HepG2 (cell line): Measurements from ENCODE around the gene MAP2K1. TPM values are rescaled to one million over a fixed set of nuclear protein-coding genes. Genes with fewer than 3 reads are reported as not detected.

ENCODE experiments used
- BRF2 ChIP-seq: sonication (generic); formaldehyde crosslinking; IDR thresholded peaks from 2 replicates; pipeline ENCODE4 v1.8.1; 2022; ENCODE audit warnings: mild to moderate bottlenecking, missing genetic modification reagents
- CREB1 ChIP-seq, 2 experiments: fragments of 450-650 bp in 1 of 2; IDR thresholded peaks; 2 replicates each; pipeline ENCODE4 v1.6.1; 2016 to 2017; ENCODE audit warnings: control low read depth in 1 of 2, mild to moderate bottlenecking in 1 of 2, missing compliant biosample characterization in 1 of 2, missing genetic modification characterization in 1 of 2
- CREM ChIP-seq, 2 experiments: sonication (generic) in 1 of 2; formaldehyde crosslinking in 1 of 2; IDR thresholded peaks; 2 replicates each; pipeline versions ENCODE4 v1.4.0 to v1.6.1; 2016 to 2020; ENCODE audit warnings: antibody characterized with exemption in 1 of 2, mild to moderate bottlenecking in 1 of 2, missing genetic modification reagents in 1 of 2
- E2F1 ChIP-seq: sonication (generic); formaldehyde crosslinking; IDR thresholded peaks from 2 replicates; pipeline ENCODE4 v1.5.0; 2020; ENCODE audit warnings: missing genetic modification reagents
- GLI4 ChIP-seq: sonication (generic); formaldehyde crosslinking; IDR thresholded peaks from 2 replicates; pipeline ENCODE4 v1.5.1; 2020; ENCODE audit warnings: missing genetic modification reagents, mild to moderate bottlenecking, moderate library complexity, borderline replicate concordance
- HDAC1 ChIP-seq: sonication (generic); formaldehyde crosslinking; IDR thresholded peaks from 2 replicates; pipeline ENCODE4 v1.5.1; 2020; ENCODE audit warnings: mild to moderate bottlenecking, missing genetic modification reagents
- MIXL1 ChIP-seq: IDR thresholded peaks from 2 replicates; pipeline ENCODE4 v1.6.1; 2016
- MTA1 ChIP-seq: sonication (generic); formaldehyde crosslinking; IDR thresholded peaks from 2 replicates; pipeline ENCODE4 v1.4.0; 2020; ENCODE audit warnings: missing genetic modification reagents, mild to moderate bottlenecking, borderline replicate concordance
- MXD1 ChIP-seq: sonication (generic); formaldehyde crosslinking; IDR thresholded peaks from 2 replicates; pipeline ENCODE4 v1.4.0; 2020; ENCODE audit warnings: mild to moderate bottlenecking, missing genetic modification reagents
- PAX8 ChIP-seq: sonication (generic); formaldehyde crosslinking; IDR thresholded peaks from 2 replicates; pipeline ENCODE4 v1.8.0; 2022; ENCODE audit warnings: mild to moderate bottlenecking, missing genetic modification reagents, borderline replicate concordance
- PHB2 ChIP-seq: fragments of 450-650 bp; IDR thresholded peaks from 2 replicates; pipeline ENCODE4 v1.6.1; 2018; ENCODE audit not compliant: partially characterized antibody
- SMYD3 ChIP-seq: sonication (generic); formaldehyde crosslinking; IDR thresholded peaks from 2 replicates; pipeline ENCODE4 v1.8.1; 2023; ENCODE audit warnings: mild to moderate bottlenecking, missing genetic modification reagents
- SOX6 ChIP-seq, 2 experiments: fragments of 450-650 bp in 1 of 2; sonication (generic) in 1 of 2; formaldehyde crosslinking in 1 of 2; IDR thresholded peaks; 2 replicates each; pipeline versions ENCODE4 v1.4.0 to v1.6.1; 2017 to 2020; ENCODE audit warnings: antibody characterized with exemption in 1 of 2, mild to moderate bottlenecking in 1 of 2, missing genetic modification reagents in 1 of 2
- TMF1 ChIP-seq: sonication (generic); formaldehyde crosslinking; IDR thresholded peaks from 2 replicates; pipeline ENCODE4 v1.8.1; 2022; ENCODE audit warnings: low read depth, missing genetic modification reagents
- ZNF12 ChIP-seq: sonication (generic); formaldehyde crosslinking; IDR thresholded peaks from 2 replicates; pipeline ENCODE4 v1.5.0; 2020; ENCODE audit warnings: missing genetic modification reagents
- ZNF331 ChIP-seq: sonication (generic); formaldehyde crosslinking; IDR thresholded peaks from 2 replicates; pipeline ENCODE4 v1.4.0; 2020; ENCODE audit warnings: missing genetic modification reagents
- ZNF333 ChIP-seq: sonication (generic); formaldehyde crosslinking; IDR thresholded peaks from 2 replicates; pipeline ENCODE4 v1.4.0; 2020; ENCODE audit warnings: mild to moderate bottlenecking, missing genetic modification reagents, borderline replicate concordance
- ZNF350 ChIP-seq: sonication (generic); formaldehyde crosslinking; IDR thresholded peaks from 2 replicates; pipeline ENCODE4 v1.4.0; 2020; ENCODE audit warnings: mild to moderate bottlenecking, low read depth, missing genetic modification reagents, borderline replicate concordance
- ZNF510 ChIP-seq: sonication (generic); formaldehyde crosslinking; IDR thresholded peaks from 2 replicates; pipeline ENCODE4 v1.4.0; 2020; ENCODE audit warnings: low read depth, mild to moderate bottlenecking, missing genetic modification reagents
- ZNF547 ChIP-seq: sonication (generic); formaldehyde crosslinking; IDR thresholded peaks from 2 replicates; pipeline ENCODE4 v1.5.1; 2020; ENCODE audit warnings: mild to moderate bottlenecking, missing genetic modification reagents
- ZNF577 ChIP-seq: sonication (generic); formaldehyde crosslinking; IDR thresholded peaks from 2 replicates; pipeline ENCODE4 v1.4.0; 2020; ENCODE audit warnings: mild to moderate bottlenecking, low read depth, missing genetic modification reagents, borderline replicate concordance
- ZNF619 ChIP-seq: sonication (generic); formaldehyde crosslinking; IDR thresholded peaks from 2 replicates; pipeline ENCODE4 v1.4.0; 2020; ENCODE audit warnings: mild to moderate bottlenecking, missing genetic modification reagents
- ZNF780A ChIP-seq: sonication (generic); formaldehyde crosslinking; IDR thresholded peaks from 2 replicates; pipeline ENCODE4 v1.8.0; 2022; ENCODE audit warnings: mild to moderate bottlenecking, missing genetic modification reagents, moderate library complexity
- ZNF788 ChIP-seq: sonication (generic); formaldehyde crosslinking; IDR thresholded peaks from 2 replicates; pipeline ENCODE4 v1.5.0; 2020; ENCODE audit warnings: mild to moderate bottlenecking, missing genetic modification reagents, borderline replicate concordance
- polyA plus RNA-seq, 8 experiments: library from polyadenylated mRNA; depleted of rRNA in 3 of 8; stranded (reverse) in 7 of 8; unstranded in 1 of 8; fragments of >200 nt; fragmentation: Illumina TruSeq in 4 of 8; extraction: Trizol in 4 of 8; gene quantifications; 2 replicates each; pipeline versions ENCODE4 v1.2.1 to v1.2.3, GENCODE V29; 2011 to 2016; ENCODE audit warnings: low read depth in 4 of 8, missing spikeins in 1 of 8, mixed read lengths in 1 of 8; ENCODE audit not compliant: insufficient read depth in 1 of 8
- total RNA-seq, 5 experiments: library from RNA; depleted of rRNA; stranded (reverse); fragments of >200 nt; fragmentation: Illumina TruSeq; extraction: Trizol; gene quantifications; 2 replicates each; pipeline ENCODE4 v1.2.3, GENCODE V29; 2016; ENCODE audit warnings: low read depth in 1 of 5

The MAP2K1 gene
- total and polyA plus RNA-seq, 2 of the 13 experiments (the other 11 are each of a cell fraction or from before 2014, with no cell fraction given): 24.1 to 49.2 TPM

GRCh38 chr15:66356359-66357236, 30.1 kb upstream of the MAP2K1 start, which contains the start of gene TIPIN (continued):
- TF ChIP-seq BRF2 (CRISPR knock-in tag): peak; percentile 71; the same call in 1 of the 2 replicates
- peak; percentile 62; the same call in 1 of the 2 replicates for TF ChIP-seq ZNF331
- peak; percentile 71 for TF ChIP-seq CREM (IDR thresholded peaks at IDR 0.05)
- TF ChIP-seq CREM (CRISPR knock-in tag; IDR thresholded peaks at IDR 0.05): 0 out of 2 replicates have a peak, but pooled peaks have one; percentile 48
- peak; percentile 77; the same call in 1 of the 2 replicates for TF ChIP-seq ZNF350
- peak; percentile 99 for TF ChIP-seq E2F1 (CRISPR knock-in tag)
- TF ChIP-seq TMF1 (CRISPR knock-in tag): peak; percentile 90
- TF ChIP-seq GLI4 (CRISPR knock-in tag): 0 out of 2 replicates have a peak, but pooled peaks have one; percentile 47
- TF ChIP-seq PAX8 (CRISPR knock-in tag): peak; percentile 68; the same call in 1 of the 2 replicates
- peak; percentile 52; the same call in 1 of the 2 replicates for TF ChIP-seq CREB1 (IDR thresholded peaks at IDR 0.05)
- TF ChIP-seq CREB1 (CRISPR knock-in tag; IDR thresholded peaks at IDR 0.05): peak; percentile 79
- peak; percentile 96 for TF ChIP-seq HDAC1 (CRISPR knock-in tag)
- TF ChIP-seq MIXL1: no peak
- peak; percentile 86 for TF ChIP-seq ZNF547 (CRISPR knock-in tag)
- peak; percentile 41; the same call in 1 of the 2 replicates for TF ChIP-seq MXD1
- TF ChIP-seq ZNF12 (CRISPR knock-in tag): 0 out of 2 replicates have a peak, but pooled peaks have one; percentile 15
- TF ChIP-seq ZNF619: peak; percentile 35; the same call in 1 of the 2 replicates
- TF ChIP-seq SMYD3 (CRISPR knock-in tag): 0 out of 2 replicates have a peak, but pooled peaks have one; percentile 58
- no peak for TF ChIP-seq ZNF780A
- peak; percentile 95; the same call in 1 of the 2 replicates for TF ChIP-seq ZNF510 (CRISPR knock-in tag)
- peak; percentile 79; the same call in 1 of the 2 replicates for TF ChIP-seq ZNF788
- TF ChIP-seq PHB2: no peak
- peak; percentile 53; the same call in 1 of the 2 replicates for TF ChIP-seq MTA1
- no peak for TF ChIP-seq ZNF333
- TF ChIP-seq SOX6 (IDR thresholded peaks at IDR 0.05): no peak
- TF ChIP-seq SOX6 (CRISPR knock-in tag; IDR thresholded peaks at IDR 0.05): peak; percentile 35; the same call in 1 of the 2 replicates
- peak; percentile 44; the same call in 1 of the 2 replicates for TF ChIP-seq ZNF577
